AG10803 (cell line): ENCODE results near the gene FAXC.

Source experiments
- DNase-seq: peaks from one replicate; pipeline ENCODE4 v3.0.0; 2010; ENCODE audit warnings: low read depth
- H3K4me3 ChIP-seq: 2 replicates; pipeline ENCODE4 v1.5.1; 2011; ENCODE audit warnings: mild to moderate bottlenecking, low read length, control low read depth
- TF ChIP-seq, protein P1 (sequence below): conservative IDR thresholded peaks from 2 replicates; pipeline ENCODE4 v1.5.1; 2011; ENCODE audit warnings: mild to moderate bottlenecking, low read length, control low read depth, inconsistent platforms

FAXC gene

DNA sequence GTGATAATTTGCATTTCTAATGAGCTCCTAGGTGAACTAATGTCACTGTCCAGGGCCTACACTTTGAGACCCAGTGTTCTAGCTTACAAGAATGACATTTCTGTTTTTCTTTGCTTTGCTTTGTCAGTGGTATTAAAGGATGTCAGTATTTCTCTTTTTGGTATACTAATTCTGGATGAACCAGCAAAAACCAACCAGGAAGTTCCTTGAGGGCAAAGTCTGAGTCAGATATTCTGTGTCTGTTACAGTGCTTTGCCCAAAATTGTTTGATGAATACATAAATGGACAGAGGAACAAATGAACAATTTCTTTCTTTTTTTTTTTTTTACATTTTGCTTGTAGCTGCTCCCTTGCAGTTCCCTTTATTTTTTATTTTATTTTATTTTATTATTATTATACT lies 29.2 kb upstream of the FAXC start:
- TF ChIP-seq, protein P1, sequence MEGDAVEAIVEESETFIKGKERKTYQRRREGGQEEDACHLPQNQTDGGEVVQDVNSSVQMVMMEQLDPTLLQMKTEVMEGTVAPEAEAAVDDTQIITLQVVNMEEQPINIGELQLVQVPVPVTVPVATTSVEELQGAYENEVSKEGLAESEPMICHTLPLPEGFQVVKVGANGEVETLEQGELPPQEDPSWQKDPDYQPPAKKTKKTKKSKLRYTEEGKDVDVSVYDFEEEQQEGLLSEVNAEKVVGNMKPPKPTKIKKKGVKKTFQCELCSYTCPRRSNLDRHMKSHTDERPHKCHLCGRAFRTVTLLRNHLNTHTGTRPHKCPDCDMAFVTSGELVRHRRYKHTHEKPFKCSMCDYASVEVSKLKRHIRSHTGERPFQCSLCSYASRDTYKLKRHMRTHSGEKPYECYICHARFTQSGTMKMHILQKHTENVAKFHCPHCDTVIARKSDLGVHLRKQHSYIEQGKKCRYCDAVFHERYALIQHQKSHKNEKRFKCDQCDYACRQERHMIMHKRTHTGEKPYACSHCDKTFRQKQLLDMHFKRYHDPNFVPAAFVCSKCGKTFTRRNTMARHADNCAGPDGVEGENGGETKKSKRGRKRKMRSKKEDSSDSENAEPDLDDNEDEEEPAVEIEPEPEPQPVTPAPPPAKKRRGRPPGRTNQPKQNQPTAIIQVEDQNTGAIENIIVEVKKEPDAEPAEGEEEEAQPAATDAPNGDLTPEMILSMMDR: no peak

DNA sequence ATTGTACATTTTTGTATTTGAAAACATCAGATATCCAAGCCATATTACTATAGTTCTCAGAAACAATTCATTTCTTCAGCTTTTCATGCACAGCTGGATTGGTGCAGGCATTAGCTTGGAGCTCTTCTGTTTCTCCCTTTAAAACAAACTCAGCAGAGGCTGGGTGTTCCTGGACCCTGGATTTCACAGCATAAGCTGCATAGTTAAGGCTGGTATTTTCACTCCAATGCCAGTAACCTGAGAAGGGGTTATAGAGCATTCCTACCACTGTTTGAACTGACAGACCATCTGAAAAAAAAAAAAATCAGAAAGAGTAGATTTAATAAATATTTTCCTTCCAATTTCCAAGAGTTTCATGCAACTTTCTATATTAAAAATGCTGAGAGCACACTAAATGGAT lies 20.1 kb upstream of the FAXC start:
- no peak overlapping the region for H3K4me3 ChIP-seq
- DNase-seq: no peak
- TF ChIP-seq, protein P1: no peak

More for the DNA sequence above, 29.2 kb upstream of the FAXC start:
- no peak overlapping the region for H3K4me3 ChIP-seq
- DNase-seq: no peak

DNA sequence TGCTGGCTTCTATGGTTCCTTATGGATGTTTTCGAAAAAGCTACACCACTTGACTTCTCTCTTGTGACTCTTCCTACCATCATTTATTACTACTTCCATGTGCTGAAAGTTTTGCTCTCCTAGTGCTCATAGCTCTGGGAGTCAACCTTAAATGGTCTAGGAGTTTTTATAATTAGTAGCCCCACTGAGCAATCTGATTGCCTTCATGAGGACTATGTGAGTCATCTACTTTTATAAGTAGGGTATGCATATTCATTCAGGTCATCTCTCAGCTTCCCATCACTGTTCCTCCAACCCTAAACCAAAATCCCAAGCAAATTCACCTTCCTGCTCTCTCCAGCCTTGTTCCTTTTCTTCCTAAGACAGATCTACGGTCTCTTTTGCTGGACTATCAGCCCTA lies 17.4 kb upstream of the FAXC start:
- DNase-seq: no peak
- H3K4me3 ChIP-seq: no peak overlapping the region
- TF ChIP-seq, protein P1: no peak

DNA sequence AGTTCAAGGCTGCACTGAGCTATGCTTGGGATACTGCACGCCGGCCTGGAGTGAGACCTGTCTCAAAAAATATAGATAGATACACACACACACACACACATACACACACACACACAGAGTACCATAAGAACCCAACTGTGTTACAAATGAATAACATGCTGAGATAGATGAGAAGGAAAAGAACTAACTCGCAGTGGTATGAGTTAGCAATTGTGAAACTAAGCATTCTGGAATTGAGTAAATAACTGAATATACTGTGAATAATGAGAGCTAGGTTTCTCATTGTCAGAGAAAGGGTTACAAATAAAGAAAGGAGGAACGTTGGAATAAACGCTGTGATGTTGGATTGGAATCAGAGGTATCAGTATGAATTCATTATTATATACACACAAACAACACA lies 14.6 kb upstream of the FAXC start:
- no peak overlapping the region for H3K4me3 ChIP-seq
- DNase-seq: no peak
- TF ChIP-seq, protein P1: no peak

DNA sequence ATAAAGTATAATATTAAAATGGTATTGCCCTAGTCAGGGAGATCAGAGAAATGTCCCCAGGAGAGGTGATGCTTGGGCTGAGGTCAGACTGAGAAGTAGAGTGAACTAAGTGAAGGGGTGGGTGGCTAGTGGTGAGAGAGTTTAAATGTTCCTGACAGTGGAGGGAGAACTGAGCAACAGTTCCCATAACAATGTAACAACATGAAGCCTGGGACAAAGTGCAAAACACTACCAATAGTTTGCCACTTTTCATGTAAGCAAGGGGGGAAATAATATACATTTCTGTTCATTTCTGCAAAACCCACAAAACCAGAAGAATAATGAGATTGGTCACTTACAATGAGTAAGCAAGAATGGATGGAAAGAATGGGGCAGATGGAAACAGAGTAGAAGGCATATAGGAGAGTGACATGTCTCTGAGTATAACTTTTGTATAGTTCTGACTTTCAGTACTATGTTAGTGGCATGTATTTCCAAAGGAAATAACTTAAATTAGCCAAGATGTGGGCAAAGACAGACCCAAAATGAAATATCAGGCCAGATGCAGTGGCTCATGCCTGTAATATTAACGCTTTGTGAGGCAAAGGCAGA lies 13.3 kb upstream of the FAXC start:
- TF ChIP-seq, protein P1: no peak
- H3K4me3 ChIP-seq: no peak overlapping the region
- no peak for DNase-seq

DNA sequence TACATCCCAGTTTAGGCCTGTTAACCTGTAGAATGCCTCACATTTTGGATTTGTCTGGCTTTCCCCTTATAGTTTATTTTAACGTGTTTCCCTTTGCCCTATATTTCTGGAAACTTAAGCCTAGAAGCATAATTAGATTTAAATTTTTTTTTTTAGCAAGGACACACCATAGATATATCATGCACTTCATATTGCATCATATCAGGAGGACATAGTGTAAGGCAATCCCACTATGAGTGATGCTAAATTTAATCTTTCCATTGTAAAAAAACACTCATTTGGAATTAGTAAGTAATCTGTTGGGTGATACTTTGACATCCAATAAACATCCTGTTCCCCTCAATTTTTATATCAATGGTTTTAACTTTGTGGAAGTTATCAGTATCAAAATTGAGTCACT lies 10.3 kb upstream of the FAXC start:
- no peak overlapping the region for H3K4me3 ChIP-seq
- TF ChIP-seq, protein P1: no peak
- DNase-seq: no peak

DNA sequence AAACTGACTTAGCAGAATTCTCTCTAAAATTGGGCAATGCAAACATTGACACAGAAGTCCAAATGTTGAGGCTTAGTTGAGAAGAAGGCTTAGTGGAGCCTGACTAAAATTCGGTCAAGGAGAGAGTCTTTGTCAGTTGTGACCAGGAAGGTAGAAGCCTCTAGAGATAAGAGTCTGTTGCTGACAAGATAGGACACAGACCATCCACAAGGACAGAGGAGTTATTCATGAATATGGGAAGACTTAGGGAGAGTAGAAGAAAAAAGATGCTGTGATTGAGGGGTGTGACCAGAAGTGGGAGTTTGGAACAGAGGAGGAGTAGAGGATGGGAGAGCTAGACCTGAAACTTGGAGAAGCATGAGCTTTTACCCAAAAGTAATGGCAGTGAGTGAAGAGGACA lies 7.2 kb upstream of the FAXC start:
- TF ChIP-seq, protein P1: no peak
- no peak overlapping the region for H3K4me3 ChIP-seq
- DNase-seq: no peak
